ENCODE results near the gene TMA7B. TPM values are rescaled to one million over a fixed set of nuclear protein-coding genes. Genes with fewer than 3 reads are reported as not detected.

The TMA7B gene
- total and polyA plus RNA-seq, 2 donors (not counting 1 experiment from before 2014, with no cell fraction given): 0.85 to 1.4 TPM

GRCh38 chr22:39928536-39929520, 31.4 kb upstream of the TMA7B start:
- DNase-seq (no peak), ATAC-seq (ENCODE audit: low read depth) (no peak)
- H3K36me3 ChIP-seq (replicated peaks in 1 of 2; ENCODE audit: control extremely low read depth in 1 of 2, control insufficient read depth in 1 of 2, extremely low read depth in 1 of 2, insufficient read depth in 2 of 2, low read length in 1 of 2): peaks cover 3% of the 10 kb centered on the region in 2 experiments
- H3K27me3 Mint-ChIP-seq: peaks cover 3% of the 10 kb centered on the region
- intact Hi-C loops (cut with micrococcal nuclease): no loop called here
- H3K4me3 ChIP-seq (ENCODE audit: control extremely low read depth in 1 of 5, extremely low read depth in 1 of 5, insufficient read depth in 1 of 5, low read depth in 2 of 5, low read length in 4 of 5): no peak overlapping the region
- no peak overlapping the region for H3K9ac ChIP-seq (ENCODE audit: low read length)
- H3K4me1 Mint-ChIP-seq: peaks cover 36% of the 10 kb centered on the region
- no peak overlapping the region for H3K27ac ChIP-seq (ENCODE audit: low read length in 2 of 2)
- ChIA-PET POLR2A (no interaction called here), CTCF (interaction anchor here (1.2 to 1.6 kb wide), 3 partner anchors 11 to 93 kb away, joined by 4 to 6 read pairs (median 4); no protein-coding TSS in a partner anchor)
- peak overlapping the region; percentile 17 for H3K4me2 ChIP-seq (replicated peaks; ENCODE audit: low read depth, low read length, poor library complexity, severe bottlenecking)
- no peak overlapping the region for H3K27ac Mint-ChIP-seq
- H3K79me2 ChIP-seq (ENCODE audit: control insufficient read depth, insufficient read depth, low read length): peaks cover 57% of the 10 kb centered on the region
- peaks cover 3% of the 10 kb centered on the region for H4K20me1 ChIP-seq (ENCODE audit: control insufficient read depth, insufficient read depth, low read length, poor library complexity, severe bottlenecking)
- H3K4me1 ChIP-seq (ENCODE audit: control insufficient read depth in 2 of 2, insufficient read depth in 2 of 2, low read length in 2 of 2): peaks cover 38 to 54% of the 10 kb centered on the region in 2 donors
- no peaks in the 10 kb centered on the region for H3K27me3 ChIP-seq (replicated peaks in 1 of 4; ENCODE audit: control extremely low read depth in 1 of 4, control insufficient read depth in 3 of 4, insufficient read depth in 4 of 4, low read length in 3 of 4)
- TF ChIP-seq EZH2 (IDR thresholded peaks at IDR 0.05; ENCODE audit: borderline replicate concordance, insufficient read depth, low read depth, low read length, poor library complexity, severe bottlenecking) (no peak), CTCF (IDR thresholded peaks at IDR 0.05) (no peak)
- WGBS (ENCODE audit: insufficient coverage): 89% methylated on average over 3 of the region's 4 CpGs
- no peak overlapping the region for H3K4me3 Mint-ChIP-seq
- no peaks in the 10 kb centered on the region for H3K9me3 ChIP-seq (ENCODE audit: control extremely low read depth in 1 of 3, control insufficient read depth in 2 of 3, insufficient read depth in 1 of 3, low read length in 2 of 3)
- H3K9me3 Mint-ChIP-seq (ENCODE audit: insufficient read depth): no peaks in the 10 kb centered on the region
- H2AFZ ChIP-seq (ENCODE audit: insufficient read depth, low read depth, low read length, poor library complexity, severe bottlenecking): no peak overlapping the region

GRCh38 chr22:39931251-39931650, 28.9 kb upstream of the TMA7B start:
- no peak overlapping the region for H3K27ac ChIP-seq (ENCODE audit: low read length in 2 of 2)
- CTCF ChIA-PET: no interaction called here

More at GRCh38 chr22:39931251-39931650, 28.9 kb upstream of the TMA7B start:
- WGBS (ENCODE audit: insufficient coverage): 61% methylated on average over 2 of the region's 2 CpGs
- H3K4me2 ChIP-seq (replicated peaks; ENCODE audit: low read depth, low read length, poor library complexity, severe bottlenecking): peak overlapping the region; percentile 11
- peaks cover 3% of the 10 kb centered on the region in 2 experiments for H3K36me3 ChIP-seq (replicated peaks in 1 of 2; ENCODE audit: control extremely low read depth in 1 of 2, control insufficient read depth in 1 of 2, extremely low read depth in 1 of 2, insufficient read depth in 2 of 2, low read length in 1 of 2)
- Mint-ChIP-seq H3K4me1 (peaks cover 41% of the 10 kb centered on the region), H3K27me3 (no peaks in the 10 kb centered on the region), H3K27ac (no peak overlapping the region), H3K4me3 (no peak overlapping the region), H3K9me3 (ENCODE audit: insufficient read depth) (no peaks in the 10 kb centered on the region)
- H3K27me3 ChIP-seq (replicated peaks in 1 of 4; ENCODE audit: control extremely low read depth in 1 of 4, control insufficient read depth in 3 of 4, insufficient read depth in 4 of 4, low read length in 3 of 4): no peaks in the 10 kb centered on the region
- intact Hi-C loops (cut with micrococcal nuclease): loop anchor here (10.0 kb wide), 1 partner anchor 96 kb away; no protein-coding TSS in a partner anchor
- no peak overlapping the region for H3K4me3 ChIP-seq (ENCODE audit: control extremely low read depth in 1 of 5, extremely low read depth in 1 of 5, insufficient read depth in 1 of 5, low read depth in 2 of 5, low read length in 4 of 5)
- peaks cover 50 to 66% of the 10 kb centered on the region in 2 donors for H3K4me1 ChIP-seq (ENCODE audit: control insufficient read depth in 2 of 2, insufficient read depth in 2 of 2, low read length in 2 of 2)
- DNase-seq: no peak
- TF ChIP-seq EZH2 (IDR thresholded peaks at IDR 0.05; ENCODE audit: borderline replicate concordance, insufficient read depth, low read depth, low read length, poor library complexity, severe bottlenecking) (no peak), CTCF (IDR thresholded peaks at IDR 0.05) (no peak)
- no peak overlapping the region for H2AFZ ChIP-seq (ENCODE audit: insufficient read depth, low read depth, low read length, poor library complexity, severe bottlenecking)
- no peak for ATAC-seq (ENCODE audit: low read depth)
- peaks cover 3% of the 10 kb centered on the region for H4K20me1 ChIP-seq (ENCODE audit: control insufficient read depth, insufficient read depth, low read length, poor library complexity, severe bottlenecking)
- no peaks in the 10 kb centered on the region for H3K9me3 ChIP-seq (ENCODE audit: control extremely low read depth in 1 of 3, control insufficient read depth in 2 of 3, insufficient read depth in 1 of 3, low read length in 2 of 3)
- POLR2A ChIA-PET: no interaction called here
- H3K79me2 ChIP-seq (ENCODE audit: control insufficient read depth, insufficient read depth, low read length): peaks cover 43% of the 10 kb centered on the region
- no peak overlapping the region for H3K9ac ChIP-seq (ENCODE audit: low read length)

Data from B cell (primary cell).